GM11168 (cell line): ENCODE measurements around the gene NOLC1.
"Not testable (repeated sequence)": the region's sequence is repeated elsewhere in the genome, so short reads cannot be mapped to it uniquely, and the experiment has no call there.

Source experiments
- in situ Hi-C: fragments of 300-500 bp; cut with MboI; formaldehyde crosslinking; loops from one replicate; pipeline ENCODE4 v1.12.0; 2022; ENCODE audit warnings: low sequenced_read_pairs; ENCODE audit not compliant: unreplicated experiment

NOLC1 gene

DNA sequence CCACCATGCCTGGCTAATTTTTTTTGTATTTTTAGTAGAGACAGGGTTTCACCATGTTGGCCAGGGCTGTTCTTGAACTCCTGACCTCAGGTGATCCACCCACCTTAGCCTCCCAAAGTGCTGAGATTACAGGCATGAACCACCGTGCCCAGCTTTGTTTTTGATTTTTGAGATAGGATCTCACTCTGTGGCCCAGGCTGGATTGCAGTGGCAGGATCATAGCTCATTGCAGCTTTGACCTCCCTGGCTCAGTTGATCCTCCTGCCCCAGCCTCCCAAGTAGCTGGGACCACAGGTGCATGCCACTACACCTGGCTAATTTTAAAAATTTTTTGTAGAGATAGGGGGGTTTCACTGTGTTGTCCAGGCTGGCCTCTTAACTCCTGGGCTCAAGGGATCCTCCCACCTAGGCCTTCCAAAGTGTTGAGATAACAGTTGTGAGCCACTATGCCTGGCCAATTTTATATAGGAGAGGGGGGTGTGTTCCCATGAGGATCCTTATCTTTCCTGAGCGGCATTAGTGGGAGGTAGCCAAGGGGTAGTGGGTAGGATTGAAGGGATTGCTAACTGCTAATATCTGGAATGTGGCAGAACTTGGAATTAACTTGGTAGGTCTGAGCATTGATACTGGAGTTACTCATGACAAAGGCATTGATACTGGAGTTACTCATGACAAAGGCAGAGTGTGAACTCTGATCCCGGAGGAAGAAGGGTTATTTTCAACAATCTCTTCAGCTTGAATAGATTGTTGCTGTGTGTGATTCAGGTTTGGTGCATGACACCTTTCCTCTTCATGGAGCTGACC, 1.0 kb upstream of the NOLC1 start:
- in situ Hi-C loops: no loop called here

DNA sequence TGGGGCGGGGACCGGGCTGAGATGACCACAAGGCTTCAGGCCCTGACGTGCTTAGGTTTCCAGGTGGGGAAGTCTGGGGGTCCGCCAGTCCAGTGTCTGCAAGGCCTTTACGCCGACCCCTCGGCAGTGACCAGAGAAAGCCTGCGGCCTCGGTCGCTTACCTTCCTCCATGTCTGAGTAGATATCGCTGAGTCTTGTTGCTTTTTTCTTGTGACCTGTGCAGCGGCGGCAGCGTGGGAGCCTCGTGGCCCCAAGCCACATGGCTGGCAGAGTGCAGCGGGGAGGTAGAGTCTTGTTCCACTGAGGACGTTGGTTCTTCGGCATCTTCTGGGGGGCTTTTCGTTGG, 329 bp downstream of the NOLC1 start:
- in situ Hi-C loops: no loop called here

DNA sequence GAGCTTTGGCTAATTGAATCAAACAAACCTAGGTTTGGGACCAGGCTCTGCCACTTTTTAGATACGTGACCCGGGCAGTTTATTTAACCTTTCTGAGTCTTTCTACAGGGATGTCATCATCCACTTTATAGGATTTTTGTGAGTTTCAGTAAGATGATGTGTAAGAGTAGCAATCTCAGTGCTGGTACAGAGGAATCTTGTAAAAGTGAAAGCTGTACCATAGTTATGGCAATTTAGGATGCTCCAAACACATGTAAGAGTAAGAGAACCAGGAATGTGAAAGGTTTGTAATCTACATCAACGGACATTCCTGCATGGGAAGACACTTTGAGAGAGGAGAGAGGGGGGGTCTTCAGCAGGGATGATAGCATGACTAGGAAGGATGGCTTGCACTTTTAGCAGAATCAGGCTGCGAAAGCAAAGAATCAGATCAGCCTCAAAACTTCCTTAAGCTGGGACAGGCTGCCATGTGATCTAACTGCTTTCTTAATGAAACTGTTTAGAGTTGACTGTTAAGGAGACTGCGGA, 968 bp downstream of the NOLC1 start:
- in situ Hi-C loops: no loop called here

DNA sequence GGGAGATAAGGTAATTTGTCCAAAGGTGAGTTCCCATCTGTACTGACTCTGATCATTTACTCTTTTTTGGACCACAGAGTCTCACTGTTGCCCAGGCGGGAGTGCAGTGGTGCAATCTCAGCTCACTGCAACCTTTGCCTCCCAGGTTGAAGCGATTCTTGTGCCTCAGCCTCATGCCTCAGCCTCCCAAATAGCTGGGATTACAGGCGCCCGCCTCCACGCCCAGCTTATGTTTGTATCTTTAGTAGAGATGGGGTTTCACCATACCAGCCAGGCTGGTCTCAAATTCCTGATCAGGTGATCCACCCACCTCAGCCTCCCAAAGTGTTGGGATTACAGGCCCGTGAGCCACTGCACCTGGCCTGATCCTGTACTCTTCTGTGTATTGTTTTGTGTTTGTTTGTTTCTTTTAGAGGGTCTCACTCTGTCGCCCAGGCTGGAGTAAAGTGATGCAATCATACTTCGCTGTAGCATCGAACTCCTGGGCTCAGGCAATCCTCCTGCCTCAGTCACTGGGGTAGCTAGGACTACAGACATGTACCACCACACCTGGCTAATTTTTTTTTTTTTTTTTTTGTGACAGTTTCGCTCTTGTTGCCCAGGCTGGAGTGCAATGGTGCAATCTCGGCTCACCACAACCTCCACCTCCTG, 2.4 kb downstream of the NOLC1 start:
- in situ Hi-C loops: no loop called here

DNA sequence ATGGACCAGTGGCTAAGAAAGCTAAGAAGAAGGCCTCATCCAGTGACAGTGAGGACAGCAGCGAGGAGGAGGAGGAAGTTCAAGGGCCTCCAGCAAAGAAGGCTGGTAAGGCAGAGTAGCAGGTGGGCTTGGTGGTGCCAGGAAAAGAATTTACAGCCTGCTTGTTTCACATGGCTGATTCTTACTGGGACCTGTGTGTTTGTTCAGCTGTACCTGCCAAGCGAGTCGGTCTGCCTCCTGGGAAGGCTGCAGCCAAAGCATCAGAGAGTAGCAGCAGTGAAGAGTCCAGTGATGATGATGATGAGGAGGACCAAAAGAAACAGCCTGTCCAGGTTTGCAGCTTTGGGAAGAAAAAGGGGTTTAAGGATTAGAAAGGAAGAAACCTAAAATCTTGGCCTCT, 5.0 kb downstream of the NOLC1 start:
- in situ Hi-C loops: no loop called here

DNA sequence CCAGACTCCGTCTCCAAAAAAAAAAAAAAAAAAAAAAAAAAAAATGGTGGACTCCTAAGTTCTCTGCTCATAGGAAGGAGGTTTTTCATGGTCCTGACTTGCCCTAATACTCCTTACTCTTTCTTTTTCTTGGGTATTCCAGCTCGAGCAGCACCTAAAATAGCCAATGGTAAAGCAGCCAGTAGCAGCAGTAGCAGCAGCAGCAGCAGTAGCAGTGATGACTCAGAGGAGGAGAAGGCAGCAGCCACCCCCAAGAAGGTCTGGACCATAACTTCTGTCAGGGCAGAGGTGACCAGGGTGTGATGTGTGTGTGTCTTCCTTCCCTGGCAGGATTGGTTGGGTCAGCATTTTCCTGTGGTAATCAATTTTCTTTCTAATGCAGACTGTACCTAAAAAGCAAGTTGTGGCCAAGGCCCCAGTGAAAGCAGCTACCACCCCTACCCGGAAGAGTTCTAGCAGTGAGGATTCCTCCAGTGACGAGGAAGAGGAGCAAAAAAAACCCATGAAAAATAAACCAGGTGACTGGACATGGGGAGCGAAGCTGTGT, 6.9 kb downstream of the NOLC1 start:
- in situ Hi-C loops: no loop called here

DNA sequence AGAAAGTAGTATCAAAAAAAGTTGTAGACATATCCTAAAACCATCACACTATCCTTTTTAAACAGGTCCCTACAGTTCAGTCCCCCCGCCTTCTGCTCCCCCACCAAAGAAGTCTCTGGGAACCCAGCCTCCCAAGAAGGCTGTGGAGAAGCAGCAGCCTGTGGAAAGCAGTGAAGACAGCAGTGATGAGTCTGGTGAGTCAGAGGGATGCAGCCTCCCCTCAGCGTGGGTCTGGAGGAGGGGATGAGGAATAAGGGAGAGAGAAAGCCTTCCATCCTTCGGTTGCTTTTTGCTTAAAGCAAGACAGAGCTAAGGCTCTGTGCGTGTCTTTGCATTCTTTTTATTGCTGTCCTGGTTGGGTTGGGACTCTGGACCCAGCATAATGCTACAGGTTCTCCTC, 7.6 kb downstream of the NOLC1 start:
- in situ Hi-C loops: no loop called here

DNA sequence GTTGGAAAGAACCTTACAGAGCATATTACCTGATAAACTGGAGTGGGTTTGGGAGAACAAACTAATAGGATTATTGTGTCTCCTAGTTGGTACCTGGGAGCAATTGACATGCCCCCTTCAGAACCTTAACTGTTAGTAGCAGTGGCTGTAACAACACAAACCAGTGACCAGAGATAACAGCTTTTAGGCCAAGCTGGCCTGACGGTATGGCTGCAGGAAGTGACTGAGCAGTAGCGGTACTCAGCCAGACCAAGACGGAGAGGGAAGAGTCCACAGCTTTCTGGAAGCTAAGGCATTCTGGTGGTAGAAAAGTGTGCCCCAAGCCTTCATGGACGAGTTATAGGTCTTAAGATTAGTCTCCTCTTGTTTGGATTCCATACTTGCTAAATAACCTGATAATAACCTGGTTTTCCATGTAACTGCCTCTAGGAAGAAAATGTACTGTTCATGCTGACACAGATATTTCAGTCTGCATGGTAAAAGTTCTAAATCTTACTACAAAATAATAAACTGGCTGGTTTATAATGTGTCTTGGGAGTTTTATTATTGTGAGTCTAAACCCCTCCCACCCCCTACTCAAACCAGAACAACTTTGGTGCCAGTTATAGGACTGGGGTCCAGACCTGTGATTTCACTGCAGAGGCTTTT, 11.3 kb downstream of the NOLC1 start:
- in situ Hi-C loops: no loop called here

DNA sequence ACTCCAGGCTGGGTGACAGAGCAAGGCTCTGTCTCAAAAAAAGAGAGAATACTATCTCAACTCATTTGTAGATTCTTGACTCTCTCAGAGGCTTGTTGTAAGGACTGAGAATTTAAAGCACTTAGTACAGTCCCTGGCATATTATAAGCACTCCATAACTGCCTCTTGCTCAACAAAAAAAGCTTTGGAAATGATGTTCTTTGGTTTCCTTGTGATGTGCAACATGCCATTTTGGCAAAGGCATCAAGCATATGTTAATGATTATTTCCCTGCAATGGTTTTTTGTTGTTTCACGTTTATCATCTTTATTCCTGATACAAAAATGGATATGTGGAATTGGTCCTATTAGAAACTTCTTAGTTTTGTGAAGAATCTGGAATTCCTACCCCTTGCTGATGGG, 15.7 kb downstream of the NOLC1 start:
- in situ Hi-C loops: no loop called here

DNA sequence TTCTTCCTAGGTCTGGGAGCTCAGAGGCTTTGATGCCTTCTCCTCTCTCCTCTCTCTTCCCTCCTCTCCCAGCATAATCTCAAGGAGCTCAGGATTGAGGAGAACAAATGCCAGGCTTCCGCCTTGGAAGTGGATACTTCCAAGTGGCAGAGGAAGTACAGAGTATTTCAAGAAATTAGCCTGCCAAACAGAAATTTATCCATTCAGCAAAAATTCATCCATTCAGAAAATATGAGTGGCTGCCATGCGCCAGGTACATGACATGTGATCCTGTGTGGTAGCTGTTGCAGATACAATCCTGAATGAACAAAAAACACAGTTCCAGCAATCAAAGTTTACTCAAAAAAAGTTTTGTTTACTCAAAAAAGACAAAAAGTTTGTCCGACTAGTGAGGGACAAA, 18.4 kb downstream of the NOLC1 start:
- in situ Hi-C loops: no loop called here

DNA sequence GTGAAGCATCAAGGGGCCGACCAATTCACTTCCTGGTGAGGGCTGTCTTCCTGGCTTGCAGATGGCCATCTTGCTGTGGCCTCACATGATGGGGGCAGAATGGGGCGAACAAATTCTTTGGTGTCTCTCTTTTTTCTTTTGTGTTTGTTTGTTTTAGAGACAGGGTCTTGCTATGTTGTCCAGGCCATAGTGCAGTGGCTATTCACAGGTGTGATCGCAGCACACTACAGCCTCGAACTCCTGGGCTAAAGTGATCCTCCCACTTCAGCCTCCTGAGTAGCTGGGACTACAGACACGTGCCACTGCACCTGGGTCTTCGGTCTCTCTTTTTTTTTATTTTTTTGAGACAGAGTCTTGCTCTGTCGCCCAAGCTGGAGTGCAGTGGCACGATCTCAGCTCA, 20.1 kb downstream of the NOLC1 start:
- in situ Hi-C loops: no loop called here

DNA sequence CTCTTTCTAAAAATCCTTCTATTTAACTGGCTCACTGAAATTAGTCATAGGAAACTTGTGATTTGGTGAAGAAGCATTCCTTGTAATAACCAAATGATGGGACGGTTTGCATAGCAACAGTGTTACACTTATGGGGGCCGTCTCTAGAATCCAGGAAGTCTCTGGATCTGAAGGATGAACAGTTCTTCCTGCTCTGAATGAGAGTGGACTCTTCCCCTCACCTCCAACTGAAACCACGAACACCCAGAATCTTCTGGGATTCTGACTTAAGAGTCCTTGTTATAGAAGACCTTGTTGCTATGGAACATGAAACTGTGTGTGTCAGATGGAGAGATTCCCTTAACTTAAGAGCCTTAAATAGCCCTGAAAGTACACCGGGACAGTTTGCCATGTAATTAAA, 23.2 kb downstream of the NOLC1 start:
- in situ Hi-C loops: no loop called here

DNA sequence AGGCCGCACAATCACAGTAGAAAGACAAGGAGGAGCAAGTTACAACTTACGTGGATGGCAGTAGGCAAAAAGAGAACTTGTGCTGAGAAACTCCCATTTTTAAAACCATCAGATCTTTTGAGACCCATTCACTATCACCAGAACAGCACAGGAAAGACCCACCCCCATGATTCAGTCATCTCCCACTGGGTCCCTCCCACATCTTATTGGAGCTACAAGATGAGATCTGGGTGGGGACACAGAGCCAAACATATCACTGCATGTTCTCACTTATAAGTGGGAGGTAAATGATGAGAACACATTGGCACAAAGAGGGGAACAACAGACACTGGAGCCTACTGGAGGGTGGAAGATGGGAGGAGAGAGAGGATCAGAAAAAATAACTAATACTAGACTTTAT, 32.4 kb downstream of the NOLC1 start:
- in situ Hi-C loops: loop anchor here (5.0 kb wide), 1 partner anchor 43 kb away; the partner anchor contains the start of gene ELOVL3

DNA sequence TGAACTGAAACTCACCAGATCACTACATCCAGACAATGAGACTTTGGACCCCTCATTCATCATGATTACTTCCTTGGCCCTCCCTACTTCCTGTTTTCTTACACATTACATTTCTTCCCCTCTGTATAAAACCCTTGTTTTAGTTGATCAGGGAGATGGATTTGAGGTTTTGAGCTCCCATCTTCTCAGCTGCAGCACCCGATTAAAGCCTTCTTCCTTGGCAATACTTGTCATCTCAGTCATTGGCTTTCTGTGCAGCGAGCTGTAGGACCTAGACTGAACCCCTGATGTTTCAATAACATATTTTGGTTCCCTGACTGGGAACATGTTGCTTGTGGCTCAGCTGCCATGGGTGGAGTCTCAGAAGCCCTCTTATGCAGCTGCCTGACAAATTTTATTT, 33.1 kb downstream of the NOLC1 start:
- in situ Hi-C loops: no loop called here

DNA sequence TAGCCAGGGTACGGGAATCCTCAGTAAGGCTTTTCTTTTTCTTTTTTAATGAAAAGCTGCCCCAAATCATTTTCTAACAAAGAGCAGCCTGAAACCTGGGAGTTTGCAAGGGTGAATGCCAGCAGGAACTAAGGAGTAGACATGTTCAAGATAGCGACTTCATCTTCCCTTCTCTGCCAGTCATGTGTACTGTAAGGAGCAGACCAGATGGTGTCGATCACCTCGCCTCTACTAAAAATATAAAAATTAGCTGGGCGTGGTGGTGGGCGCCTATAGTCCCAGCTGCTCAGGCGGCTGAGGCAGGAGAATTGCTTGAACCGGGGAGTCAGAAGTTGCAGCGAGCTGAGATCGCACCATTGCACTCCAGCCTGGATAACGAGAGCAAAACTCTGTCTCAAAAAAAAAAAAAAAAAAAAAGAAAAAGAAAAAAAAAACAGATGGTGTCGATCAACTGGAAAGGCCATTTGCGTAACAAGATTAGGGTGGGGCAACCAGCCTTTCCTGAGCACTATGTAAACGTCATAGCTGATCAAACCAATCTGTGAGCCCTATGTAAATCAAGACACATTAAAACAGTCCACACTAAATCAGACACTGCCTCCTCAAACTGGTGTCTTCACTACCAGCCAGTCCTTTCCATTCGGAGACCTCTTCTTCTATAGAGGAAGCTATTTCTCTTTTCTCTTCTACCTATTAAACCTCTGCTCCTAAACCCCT, 33.8 kb downstream of the NOLC1 start:
- in situ Hi-C loops: no loop called here

DNA sequence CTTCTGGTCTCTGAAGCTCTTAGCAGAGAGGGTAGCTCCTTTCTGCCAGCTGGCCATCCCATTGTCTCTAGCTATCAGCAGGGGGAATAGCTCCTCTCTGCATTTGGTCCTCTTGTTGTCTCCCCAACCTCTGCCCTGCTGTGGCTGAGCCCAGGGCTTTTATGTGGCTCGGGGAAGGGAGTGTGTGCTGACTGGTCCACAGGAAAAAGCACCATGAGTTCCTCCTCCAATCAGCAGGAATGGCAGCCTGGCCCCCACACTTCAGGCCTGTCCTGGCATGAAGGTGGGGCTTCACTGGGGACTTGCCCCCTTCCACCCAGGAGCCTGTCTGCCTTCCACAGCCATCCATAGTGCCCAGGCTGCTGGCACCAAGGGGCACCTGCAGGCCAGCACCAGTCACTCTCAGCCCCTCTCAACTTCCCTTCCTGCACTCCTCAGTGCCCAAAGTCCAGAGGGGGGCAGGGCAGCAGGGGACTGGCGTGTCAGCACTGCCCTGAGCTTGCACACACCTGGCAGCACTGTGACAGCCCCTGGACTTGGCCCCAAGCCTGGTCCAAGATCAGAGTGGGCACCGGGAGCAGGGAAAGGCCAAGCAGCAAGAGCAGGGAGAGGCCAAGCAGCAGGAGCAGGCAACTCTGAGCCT, 36.2 kb downstream of the NOLC1 start:
- in situ Hi-C loops: no loop called here

DNA sequence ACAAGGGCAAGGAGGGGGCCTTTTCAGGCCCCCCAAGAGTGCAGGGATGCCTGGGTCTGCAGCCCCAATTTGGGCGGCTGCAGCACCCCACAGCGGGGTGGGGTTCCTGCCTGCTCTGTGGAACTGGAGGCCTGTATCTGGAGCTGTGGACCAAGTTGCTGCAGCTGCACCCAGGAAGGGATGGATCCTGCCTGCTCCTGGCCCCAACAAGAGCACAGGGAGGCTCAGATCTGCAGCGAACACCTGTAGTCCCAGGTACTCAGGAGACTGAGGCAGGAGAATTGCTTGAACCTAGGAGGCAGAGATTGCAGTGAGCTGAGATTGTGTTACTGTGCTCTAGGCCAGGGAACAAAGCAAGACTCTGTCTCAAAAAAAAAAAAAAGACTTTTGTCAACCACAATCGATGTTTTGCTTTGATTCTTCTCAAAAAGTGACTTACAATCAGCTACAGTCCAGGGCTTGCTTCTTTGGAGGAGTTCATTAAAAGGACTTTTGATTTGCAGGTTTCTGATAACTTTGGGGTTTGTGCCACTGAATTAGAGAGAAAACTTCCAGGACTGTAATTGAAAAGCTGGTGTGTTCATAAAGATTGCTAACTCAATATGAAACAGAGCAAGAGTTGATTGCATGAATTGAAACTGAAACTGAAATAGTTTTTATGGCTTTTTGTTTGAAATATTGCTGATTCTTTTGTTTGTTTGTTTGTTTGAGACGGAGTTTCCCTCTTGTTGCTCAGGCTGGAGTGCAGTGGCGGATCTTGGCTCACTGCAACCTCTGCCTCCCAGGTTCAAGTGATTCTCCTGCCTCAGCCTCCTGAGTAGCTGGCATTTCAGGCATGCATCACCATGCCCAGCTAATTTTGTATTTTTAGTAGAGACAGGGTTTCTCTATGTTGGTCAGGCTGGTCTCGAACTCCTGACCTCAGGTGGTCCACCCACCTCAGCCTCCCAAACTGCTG, 37.0 kb downstream of the NOLC1 start:
- in situ Hi-C loops: not testable (repeated sequence)

DNA sequence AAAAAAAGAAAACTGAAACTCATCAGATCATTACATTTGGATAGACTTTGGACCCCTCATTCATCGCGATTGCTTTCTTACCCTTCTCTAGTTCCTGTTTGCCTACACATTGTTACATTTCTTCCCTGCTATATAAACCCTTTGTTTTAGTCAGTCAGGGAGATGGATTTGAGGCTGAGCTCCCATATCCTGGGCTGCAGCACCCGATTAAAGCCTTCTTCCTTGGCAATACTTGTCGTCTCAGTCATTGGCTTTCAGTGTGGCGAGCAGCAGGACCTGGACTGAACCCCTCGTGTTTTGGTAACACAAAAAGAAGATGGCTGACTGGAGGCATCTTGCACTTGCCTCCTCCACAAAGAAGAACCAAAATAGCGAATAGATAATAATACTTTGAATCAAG, 39.8 kb downstream of the NOLC1 start:
- in situ Hi-C loops: no loop called here
